ENCODE results near the gene MAPK7.
"Not testable (repeated sequence)": the region's sequence is repeated elsewhere in the genome, so short reads cannot be mapped to it uniquely, and the experiment has no call there.

Gene MAPK7

DNA sequence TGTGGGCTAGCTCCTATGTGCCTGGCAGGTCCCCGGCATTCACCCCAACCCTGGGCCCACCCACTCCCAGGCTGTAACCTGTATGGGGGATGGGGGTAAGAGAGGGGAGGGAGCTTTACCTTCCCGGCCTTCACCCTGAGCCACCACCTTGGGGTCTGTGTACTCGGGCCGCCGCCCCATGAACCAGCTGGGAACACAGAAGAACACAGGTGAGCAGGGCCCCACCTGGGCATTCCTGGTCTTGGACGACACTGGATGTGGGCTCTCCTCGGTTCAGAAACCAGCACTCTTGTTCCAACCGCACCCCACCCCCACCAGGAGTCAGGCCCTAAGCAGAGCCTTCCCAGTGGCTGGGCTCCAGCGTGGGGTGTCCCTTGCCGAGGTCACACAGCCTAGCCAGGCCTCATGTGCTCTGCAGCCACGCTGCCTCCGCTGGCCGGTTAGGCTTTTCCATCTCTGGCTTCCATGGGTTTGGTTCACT, 34.6 kb upstream of the MAPK7 start:
- no peak for DNase-seq

DNA sequence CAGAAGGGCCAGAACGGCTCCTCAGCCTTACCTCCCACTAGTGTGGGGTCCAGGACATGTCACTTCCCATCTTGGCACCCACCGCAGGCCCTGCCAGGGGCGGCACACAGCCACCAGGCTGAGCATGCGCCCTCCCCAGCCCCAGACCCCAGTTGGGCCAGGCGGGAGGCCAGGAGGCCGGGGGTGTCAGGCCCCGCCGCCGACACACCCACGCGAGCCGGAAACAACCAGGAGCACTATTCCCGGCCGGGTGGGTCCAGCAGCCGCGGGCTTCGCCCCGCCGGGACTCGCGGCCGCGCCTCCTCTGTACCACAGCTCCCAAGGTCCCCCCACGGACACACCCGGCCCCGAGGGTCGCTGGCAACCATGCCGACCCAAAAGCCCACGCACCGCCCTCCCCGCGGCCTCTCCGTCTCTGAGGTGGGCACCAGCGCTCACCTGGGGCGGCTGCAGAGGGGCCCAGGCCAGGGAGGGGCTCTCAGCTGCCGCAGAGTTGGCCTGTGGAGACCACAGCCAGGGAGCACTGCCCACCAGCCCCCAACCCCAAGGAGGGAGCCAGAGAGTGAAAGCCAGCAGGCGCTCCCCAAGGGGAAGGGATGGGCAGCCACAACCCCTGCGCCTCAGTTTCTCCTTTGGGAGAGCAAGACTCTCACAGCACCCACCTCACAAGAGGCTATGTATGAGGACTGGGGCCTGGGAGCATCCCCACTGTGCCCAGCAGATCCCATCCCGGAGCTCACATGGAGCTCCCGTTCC, 33.8 kb upstream of the MAPK7 start:
- no peak for DNase-seq

DNA sequence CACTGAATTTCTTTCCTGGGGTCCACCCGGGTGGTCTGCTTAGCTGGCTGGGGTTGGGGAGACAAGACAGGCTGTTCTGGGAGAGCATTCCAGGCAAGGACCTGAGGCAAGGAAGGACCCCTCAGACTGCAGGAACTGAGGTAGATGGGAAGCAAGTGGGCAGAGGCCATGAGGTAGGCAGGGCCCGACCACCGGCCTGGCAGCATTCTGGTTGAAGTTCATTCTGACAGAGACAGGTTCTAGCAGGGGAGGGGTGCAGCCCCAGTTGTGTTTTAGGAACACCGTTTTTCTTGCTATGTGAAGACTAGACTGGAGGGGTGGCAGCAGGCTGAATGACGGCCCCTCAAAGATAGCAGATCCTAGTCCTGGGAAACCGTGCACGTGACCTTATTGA, 33.2 kb upstream of the MAPK7 start:
- no peak for DNase-seq

DNA sequence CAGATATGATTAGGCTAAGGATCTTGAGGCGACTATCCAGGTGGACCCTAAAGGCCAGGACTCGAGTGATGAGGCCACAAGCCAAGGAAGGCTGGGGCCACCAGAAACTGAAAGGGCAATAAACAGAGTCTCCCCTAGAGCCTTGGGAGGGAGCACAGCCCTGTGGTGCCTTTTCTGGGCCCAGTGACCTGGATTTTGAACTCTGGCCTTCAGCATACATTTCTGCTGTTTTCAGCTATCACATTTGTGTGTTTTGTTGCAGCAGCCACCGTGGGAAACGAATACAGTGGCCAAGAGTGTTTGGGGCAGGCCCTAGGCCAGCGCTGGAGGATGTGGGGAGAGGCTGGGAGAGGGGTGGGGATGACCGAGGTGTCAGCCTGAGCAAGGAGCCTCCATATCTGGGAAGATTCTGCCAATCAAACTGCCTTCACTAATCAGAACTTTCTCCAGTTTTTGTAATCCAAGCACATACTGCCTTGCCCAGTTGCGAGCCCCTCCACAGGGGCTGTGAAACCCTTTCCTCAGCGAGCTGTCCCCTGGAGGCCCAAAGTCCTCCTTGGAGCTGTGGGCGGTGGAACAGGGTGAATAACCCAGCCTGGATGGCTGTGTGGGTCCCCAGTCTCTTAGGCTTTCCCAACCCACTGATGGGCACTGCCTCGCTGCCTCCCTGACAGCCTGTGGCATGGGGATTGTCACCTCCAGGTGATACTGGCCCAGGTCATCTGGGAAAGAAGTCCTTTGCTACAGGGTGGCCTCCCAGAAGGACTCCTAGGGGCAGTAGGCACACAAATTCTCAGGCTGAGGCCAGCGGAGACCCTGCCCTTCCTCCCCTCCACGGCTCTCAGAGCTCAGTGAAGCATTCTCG, 32.6 kb upstream of the MAPK7 start:
- DNase-seq, result no peak

DNA sequence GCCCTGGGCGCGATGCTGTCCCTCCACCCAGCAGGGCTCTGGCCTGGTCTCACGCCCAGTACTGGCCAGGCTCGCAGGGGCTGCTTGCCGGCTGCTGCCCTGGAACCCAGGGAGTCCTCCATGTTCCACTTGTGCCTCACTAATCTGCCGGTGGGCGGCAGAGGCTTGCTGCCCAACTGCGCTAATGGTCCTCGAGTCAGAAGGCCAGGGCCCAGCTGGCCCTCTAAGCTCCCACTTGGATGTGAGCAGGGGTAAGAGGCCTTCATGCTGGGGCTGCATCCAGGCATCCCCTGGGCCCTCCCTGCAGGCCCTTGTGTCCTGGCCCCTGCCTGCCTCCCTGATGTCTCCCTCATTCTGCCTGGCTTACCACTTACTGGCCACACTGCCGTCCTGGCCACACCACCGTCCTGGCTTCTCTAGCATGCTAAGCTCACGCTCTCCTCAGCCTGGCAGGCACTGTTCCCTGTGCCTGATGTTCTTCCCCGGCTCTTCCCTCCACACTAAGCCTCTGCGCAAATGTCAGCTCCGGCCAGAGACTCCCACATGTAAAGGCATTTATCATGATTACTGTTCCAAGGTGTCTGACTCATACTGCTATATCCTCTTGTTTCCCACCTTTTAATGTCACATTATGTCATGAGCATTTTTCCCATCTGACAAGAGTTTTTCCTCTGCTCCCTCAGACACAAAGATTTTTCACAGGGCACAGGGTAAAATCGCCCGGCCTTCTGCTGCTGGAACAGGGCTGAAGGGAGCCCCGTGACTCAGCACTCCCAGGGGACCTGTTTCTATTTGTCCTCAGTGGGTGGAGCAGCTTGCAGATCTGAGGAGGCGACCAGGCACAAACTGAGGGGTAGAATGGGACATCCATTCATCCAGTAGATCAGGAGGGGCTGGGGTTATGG, 31.7 kb upstream of the MAPK7 start:
- no peak for DNase-seq

GRCh38 chr17:19347323-19348080, 30.8 kb upstream of the MAPK7 start:
- DNase-seq, result no peak

GRCh38 chr17:19348081-19348650, 30.1 kb upstream of the MAPK7 start:
- no peak for DNase-seq

- DNase-seq, result no peak
These were observed 29.5 kb upstream of the MAPK7 start for GRCh38 chr17:19348806-19349205.

DNA sequence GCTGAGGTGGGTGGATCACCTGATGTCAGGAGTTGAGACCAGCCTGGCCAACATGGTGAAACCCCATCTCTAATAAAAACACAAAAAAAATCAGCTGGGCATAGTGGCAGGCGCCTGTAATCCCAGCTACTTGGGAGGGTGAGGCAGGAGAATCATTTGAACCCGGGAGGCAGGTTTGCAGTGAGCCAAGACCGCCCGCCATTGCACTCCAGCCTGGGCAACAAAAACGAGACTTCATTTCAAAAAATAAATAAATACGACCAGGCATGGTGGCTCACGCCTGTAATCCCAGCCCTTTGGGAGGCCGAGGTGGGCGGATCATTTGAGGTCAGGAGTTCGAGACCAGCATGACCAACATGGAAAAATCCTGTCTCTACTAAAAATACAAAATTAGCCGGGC, 24.9 kb upstream of the MAPK7 start:
- DNase-seq, result not testable (repeated sequence)

- DNase-seq, result no peak
These were observed 23.6 kb upstream of the MAPK7 start for GRCh38 chr17:19354748-19355147.

GRCh38 chr17:19357351-19357750, 20.9 kb upstream of the MAPK7 start:
- no peak for DNase-seq

GRCh38 chr17:19357761-19358160, 20.5 kb upstream of the MAPK7 start:
- DNase-seq, result no peak

DNA sequence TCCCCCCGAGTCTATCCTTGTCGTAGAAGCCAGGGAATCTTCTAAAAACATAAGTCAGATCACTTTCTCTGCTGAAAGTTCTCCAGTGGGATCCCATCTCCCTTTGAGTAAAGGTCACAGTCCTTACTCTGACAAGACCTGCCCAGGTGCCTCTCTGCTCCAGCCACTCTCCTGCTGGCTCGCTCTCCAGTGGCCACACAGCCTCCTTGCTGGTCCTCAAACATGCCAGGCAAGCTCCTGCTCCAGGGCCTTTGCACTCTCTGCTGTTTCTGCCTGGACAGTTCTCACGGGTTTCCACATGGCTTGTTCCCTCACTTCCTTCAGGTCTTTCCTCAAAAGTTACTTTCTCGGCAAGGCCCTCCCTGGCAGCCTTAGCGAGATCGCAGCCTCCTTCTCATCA, 19.1 kb upstream of the MAPK7 start:
- no peak for DNase-seq

DNA sequence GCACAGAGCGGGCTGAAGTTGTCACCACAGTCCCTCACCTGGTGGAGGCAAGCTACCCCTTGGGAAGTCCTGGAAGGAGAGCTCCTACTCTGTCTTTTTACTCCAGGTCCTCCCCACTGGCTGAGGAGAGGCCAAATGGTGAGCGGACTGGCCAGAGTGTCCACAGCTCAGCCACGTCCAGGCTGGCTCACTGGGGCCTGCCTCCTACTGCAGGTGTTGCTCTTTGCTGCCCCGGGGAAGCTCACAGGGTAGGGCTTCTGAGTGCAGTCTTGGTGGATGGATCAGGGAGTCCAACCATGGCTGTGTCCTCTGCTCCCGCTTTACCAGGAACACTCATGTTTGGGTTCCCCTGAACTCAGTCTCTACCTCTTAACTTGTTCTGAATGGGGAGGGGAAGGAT, 18.4 kb upstream of the MAPK7 start:
- no peak for DNase-seq

DNA sequence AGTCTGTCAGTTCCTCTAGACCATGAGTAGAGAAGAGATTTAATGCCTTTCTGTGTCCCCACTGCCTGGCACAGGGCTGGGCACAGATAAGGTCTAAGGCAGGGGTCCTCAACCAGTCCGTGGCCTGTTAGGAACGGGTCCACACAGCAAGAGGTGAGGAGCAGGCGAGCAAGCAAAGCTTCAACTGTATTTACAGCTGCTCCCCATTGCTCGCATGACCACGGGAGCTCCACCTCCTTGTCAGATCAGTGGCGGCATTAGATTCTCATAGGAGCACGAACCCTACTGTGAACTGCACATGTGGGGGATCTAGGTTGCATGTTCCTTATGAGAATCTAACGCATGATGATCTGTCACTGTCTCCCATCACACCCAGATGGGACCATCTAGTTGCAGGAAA, 17.5 kb upstream of the MAPK7 start:
- no peak for DNase-seq

GRCh38 chr17:19361326-19361725, 17.0 kb upstream of the MAPK7 start:
- no peak for DNase-seq

- DNase-seq, result no peak
These were observed 16.4 kb upstream of the MAPK7 start for GRCh38 chr17:19361944-19362276.

DNA sequence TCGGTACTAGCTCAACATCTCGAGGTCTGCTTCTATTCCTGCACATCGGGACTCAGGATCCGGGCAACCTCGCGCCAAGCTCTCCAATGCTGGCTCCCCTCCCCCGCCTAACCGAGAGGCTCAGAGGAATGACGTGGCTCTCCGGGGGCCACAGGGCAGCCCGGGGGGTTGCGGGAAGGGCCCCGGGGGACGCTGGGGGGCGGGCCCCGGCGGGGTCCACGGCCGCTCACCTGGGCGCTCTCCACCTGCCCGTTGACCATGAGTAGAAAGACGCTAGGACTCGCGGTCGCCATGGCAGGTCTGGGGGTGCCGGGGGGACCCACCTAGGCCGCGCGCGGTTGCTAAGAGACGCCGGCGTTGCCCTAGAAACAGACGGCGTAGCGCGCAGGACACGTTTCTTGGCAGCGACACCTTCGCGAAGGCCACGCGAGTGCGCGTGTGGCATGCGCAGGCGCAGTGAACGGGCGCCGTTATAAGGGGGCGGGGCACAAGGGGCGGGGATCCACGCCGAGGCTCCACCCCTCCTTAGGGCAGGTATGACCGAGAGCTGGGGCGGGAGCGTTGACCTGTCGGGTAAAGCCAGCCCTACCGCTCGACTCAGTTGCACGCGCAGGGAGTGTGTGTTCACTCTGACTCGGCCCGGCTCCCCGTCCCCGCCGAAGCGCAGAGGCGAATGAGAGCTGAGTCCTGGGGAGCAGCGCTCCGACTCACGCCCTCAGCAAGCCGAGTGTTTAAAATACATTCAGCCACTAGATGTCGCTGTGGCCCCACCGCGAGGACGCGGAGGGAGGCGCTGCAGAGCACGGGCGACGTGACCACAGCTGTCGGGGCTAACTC, 15.8 kb upstream of the MAPK7 start, which contains the start of gene B9D1:
B9D1 (minus strand) TSS at position 447 of the 837 bp plus-strand sequence; CDS start at position 293, 154 bp downstream.
- peak; percentile 93 to 96 for DNase-seq

GRCh38 chr17:19363114-19363438, 15.2 kb upstream of the MAPK7 start:
- DNase-seq, result no peak

DNA sequence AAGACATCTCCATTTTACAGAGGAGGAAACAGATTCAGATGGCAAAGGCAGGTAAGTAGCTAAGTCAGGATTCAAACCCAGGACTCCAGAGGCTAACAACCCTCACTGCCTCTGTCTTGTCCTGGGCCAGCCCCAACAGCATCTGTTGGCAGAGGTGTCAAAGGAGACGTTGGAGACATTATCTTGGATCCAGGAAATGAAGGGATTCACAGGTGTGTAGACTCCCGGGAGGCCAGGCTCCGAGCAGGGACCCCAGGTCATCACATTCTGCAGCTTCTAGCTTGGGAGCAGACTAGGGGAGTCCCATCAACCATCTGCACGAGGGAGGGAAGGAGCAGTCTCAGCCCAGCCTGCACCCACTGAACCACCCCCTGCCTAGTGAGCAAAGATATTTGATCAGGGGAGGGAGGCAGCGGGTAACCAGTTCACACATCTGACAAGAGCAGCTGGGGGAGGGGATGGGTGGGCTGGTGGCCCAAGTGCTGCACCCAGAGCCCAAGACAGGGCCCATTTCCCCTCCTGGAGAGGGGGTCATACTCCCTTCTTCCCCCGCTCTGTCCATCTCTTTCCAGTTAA, 14.8 kb upstream of the MAPK7 start:
- no peak for DNase-seq
